GM21529 (cell line): ENCODE measurements around the gene LHFPL2.
"Not testable (repeated sequence)": the region's sequence is repeated elsewhere in the genome, so short reads cannot be mapped to it uniquely, and the experiment has no call there.

Experiments used
- ATAC-seq: cut with Tn5 transposase; IDR thresholded peaks from one replicate; pipeline ENCODE4 v1.9.1; 2021; ENCODE audit not compliant: unreplicated experiment

The LHFPL2 gene

GRCh38 chr5:78621291-78621738, 27.3 kb downstream of the LHFPL2 start:
- ATAC-seq = no peak

GRCh38 chr5:78620119-78620518, 28.5 kb downstream of the LHFPL2 start:
- ATAC-seq = not testable (repeated sequence)

DNA sequence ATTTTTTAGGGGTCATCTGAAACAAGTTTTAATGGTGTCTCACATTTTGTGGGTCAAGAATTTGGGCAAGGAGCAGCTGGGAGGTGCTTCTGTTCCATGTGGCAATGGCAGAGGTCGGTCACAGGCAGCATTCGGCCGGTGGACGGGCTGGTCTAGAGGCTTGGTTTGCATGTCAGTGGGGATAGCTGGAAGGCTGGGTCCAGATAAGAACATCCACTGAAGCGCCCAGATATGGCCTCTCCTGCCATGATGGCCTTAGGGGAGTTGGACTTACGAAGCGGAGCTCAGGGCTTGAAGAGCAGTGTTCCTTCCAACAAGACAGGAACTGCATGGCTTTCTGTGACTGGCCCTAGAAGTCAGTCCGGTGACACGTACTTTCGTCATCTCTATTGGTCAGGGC, 30.3 kb downstream of the LHFPL2 start:
- no peak for ATAC-seq

DNA sequence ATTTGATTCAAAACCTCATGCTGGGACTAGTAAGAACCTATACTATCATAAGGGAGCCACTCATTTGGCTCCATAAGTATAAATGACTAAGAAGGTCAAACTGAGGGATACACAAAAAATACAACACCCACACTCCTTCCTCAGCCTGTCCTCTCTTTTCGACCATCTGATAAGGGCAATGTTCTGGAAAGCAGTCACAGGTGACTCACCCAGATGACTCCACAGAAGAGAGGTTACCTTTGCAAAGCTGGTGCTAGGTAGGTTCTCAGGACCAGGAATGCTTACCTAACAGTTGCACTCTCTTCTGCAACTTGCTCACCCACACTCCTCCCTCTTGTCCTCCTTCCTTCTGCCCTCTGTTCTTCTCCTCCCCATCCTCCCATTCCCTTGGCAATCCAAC, 32.9 kb downstream of the LHFPL2 start:
- ATAC-seq = no peak

DNA sequence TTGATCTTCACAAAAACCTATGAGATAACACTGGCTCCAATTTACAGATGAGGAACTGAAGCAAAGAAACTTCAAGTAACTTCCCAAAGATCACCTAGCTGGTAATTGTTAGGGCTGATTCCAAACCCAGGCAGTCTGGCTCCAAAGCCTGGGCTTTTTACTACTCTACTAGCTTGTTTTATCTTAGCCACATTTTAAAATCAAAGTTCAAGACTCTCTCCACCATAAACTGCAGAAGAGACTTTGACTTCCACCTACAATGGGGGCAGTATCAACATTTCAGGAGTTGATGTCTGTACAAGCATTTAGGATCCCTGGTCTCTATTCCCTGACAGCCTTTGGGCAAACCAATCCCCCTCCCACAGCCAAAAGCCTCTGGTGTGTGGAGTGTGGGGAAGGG, 33.8 kb downstream of the LHFPL2 start:
- no peak for ATAC-seq

DNA sequence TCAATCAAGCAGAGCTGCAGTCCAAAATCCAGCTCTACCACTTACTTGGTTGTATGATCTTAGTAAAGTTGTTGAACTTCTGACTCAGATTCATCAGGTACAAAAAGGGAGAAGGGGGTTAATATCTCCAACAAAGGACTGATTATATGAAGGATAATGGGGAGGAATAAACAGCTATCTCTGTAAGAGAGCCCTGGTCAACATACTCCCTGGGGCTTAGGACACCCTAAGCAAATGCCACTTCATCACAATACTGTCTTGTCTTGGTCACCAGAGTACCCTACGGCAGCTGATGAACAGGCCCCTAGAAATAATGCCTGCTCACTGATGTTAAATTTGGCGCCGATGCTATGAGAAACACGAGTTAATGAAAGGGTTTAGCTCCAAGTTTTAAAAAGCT, 34.8 kb downstream of the LHFPL2 start:
- ATAC-seq = no peak

DNA sequence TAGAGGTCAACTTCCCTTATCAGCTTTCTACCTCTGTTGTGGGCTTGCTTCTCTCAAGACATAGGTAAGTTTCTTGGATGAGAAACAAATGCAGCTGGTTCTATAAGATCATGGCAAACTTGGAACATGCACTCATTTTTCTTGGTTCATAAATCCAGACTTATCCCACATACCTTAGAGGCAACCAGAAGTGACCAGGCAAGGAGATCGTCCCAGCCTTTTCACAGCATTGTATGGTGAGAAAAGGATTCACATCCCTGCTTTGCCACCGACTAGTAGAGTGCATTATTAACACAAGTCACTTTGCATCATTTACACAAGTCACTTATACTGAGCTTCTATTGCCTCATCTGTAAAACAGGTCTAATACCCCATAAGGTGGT, 35.4 kb downstream of the LHFPL2 start:
- no peak for ATAC-seq

- ATAC-seq = no peak
Measured at GRCh38 chr5:78612227-78613150, 36.1 kb downstream of the LHFPL2 start.

DNA sequence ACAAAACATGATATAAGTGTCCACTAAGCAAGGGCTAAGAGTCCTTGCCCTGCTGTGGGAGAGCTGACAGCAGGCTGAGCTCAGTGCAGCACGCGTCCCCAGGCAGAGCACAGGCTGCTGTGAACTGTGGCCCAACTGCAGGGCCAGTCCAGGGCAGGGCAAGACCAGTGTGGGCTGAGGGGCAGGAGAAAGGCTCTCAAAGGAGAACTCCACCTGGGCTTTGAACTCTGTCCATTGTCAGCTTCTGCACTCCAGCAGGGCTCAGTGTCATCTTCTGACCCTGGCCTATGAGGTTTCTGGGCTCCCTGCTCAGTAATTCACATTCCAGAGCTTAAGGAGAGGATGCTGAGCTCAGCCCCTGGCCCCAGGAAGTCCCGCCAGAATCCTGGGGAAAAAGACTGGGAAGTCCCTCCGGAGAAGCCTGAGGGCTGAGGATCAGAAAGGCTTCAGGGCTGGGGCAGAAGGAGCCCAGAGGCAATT, 37.4 kb downstream of the LHFPL2 start:
- ATAC-seq = no peak

GRCh38 chr5:78610636-78611035, 37.9 kb downstream of the LHFPL2 start:
- ATAC-seq = no peak

DNA sequence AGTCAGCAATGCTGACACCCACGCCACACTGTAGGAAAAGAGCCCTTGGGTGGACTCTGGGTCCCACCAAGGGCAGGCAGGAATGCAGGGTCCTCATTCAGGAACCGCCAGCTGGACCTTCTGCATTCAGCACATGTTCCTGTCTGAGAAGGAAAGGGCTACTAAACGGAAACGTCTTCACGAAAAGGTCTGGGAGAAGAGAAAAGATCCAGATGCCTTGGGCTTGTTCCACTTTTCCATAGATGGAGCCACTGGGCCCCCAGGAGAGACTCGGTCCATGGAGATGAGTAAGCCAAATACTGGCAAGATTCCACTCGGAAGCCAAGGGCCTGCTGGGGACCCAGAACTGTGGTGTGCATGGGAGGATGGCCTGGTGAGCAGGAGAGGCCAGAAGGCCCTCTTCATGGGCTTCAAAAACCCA, 38.4 kb downstream of the LHFPL2 start:
- ATAC-seq = no peak

DNA sequence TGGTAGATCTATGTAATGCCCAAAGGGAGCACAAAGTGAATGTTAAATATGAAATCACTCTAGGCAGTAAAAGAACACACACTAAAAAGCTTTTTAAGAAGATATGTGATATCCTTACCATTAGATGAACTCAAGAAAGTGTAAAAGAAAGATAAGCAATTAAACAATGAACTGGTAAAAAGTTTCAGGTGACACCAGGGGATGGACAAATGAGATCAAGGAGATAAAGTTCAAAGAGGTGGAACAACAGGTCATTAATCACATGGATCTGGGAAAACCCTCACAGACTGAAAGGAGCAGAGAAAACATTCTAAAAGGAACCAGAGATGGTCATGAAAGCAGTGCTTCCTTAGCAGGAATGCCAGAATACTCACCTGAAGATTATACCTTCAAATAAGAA, 40.7 kb downstream of the LHFPL2 start:
- no peak for ATAC-seq

DNA sequence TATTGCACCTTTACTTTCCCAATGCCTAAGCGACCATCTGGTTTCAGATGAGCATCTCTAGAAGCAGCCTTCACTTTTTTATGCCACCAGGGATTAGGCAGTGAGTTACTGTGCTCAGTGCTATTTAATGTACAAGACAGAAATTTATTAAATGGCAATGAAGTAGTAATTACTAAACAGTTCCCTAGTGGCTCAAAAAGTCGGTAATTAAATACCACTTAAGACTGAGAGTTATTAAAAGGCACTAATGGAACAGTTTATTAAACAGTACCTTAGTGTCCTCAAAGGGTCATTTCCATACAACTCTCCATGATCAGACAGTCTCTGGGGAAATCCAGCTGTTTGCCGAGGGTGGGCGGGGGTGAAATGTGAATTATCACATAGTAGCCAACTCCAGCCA, 42.3 kb downstream of the LHFPL2 start:
- ATAC-seq = no peak

GRCh38 chr5:78605611-78606010, 43.0 kb downstream of the LHFPL2 start:
- no peak for ATAC-seq

- ATAC-seq = no peak
Measured at GRCh38 chr5:78604689-78605285, 43.8 kb downstream of the LHFPL2 start.

- ATAC-seq = no peak
Measured at GRCh38 chr5:78603636-78604175, 44.9 kb downstream of the LHFPL2 start.

DNA sequence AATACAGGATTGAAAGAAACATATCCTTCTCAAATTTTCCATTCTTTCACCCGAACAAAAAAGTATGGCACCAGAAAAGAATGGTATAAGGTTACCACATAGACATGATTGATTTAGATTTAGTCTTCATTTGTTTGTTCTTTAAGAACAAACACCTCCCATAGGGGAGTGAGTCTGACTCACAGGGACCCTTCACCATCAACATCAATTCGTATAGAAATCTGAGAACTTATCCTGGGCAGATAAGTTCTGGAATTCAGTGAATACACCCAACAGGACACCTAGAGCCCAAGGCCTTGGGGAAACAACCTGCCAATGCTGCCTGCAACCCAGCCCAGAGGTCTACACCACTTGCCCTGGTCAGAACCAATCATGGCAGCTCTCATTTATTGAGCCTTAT, 46.2 kb downstream of the LHFPL2 start:
- no peak for ATAC-seq

DNA sequence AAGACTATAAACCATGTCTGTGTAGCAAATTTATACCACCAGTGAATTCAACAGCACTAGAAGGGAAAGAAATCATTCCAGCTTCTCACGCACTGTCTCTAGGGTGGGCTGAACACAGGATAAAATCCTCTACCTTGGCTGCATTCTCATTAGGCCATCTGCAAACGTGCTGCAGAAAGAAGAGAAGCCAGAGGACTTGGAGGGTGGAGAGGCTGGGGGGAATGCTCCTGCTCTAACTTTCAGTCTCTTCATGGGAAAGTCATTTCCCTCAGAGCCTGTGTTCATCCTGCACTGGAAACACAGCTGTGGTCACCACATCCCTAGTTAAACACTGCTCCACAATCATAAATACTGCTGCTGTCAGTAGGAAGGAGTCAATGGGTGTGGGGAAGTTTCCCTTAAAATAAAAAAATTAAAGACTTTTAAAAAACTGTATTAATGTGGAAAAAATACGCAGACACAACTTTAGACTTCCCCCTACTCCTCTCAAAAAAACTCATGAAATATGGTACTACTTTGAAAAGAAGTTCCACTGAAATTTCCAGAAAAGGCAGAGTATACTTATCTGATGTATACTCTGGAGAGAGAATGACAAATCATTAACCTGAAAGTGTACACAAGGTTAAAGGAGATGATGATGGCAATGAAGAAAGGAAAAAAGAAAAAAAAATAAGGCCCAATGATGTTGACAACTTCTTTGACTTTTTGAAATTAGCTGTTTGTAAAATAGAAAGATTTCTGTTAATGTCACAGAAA, 46.8 kb downstream of the LHFPL2 start:
- no peak for ATAC-seq

DNA sequence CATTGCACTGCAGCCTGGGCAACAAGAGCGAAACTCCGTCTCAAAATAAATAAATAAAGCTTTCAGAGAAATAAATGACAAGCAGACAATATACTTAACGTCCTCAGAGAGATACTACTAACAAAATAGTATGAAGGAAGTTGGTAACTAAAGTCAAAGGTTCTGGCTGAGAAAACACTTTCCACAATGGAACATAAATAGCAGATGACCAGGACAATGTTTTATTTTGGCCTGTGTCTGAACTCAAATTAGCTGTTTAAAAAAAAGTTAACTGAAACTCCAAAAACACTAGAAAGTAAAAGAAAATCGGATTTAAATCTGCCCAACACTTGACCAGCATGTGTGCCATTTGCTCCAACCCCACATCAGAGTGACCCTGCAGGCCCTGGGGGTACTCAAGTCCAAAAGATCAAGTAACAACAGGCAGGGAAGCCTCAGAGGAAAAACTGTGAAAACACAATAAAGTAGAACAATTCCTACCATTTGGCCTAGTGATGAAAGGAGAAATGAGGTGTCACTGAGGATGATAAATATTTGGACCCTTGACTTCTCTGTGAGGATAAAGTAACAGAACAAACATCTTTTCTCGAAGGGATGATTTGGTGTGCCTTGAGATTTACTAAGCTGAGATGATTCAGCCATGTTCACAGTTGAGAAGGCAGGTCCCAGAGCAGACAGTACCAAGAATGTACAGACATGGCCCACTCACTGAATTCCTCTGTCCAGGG, 47.7 kb downstream of the LHFPL2 start:
- no peak for ATAC-seq

DNA sequence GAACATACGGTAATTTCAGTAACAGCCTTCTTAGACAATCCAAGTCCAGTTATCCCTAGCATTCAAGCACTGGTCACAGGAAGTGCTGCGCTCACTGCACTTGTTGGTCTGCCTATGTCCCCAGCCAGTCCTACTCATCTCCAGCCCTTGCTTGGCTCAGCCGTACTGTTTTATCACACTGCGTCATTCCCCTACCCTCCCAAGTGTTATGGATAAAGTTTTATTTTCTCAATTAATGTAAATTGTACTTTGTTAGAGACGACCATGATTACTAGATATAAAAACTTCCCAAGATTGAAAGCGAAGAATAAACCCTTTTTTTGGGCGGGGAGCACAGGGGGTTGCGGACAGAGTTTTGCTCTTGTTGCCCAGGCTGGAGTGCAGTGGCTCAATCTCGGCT, 49.6 kb downstream of the LHFPL2 start:
- no peak for ATAC-seq

DNA sequence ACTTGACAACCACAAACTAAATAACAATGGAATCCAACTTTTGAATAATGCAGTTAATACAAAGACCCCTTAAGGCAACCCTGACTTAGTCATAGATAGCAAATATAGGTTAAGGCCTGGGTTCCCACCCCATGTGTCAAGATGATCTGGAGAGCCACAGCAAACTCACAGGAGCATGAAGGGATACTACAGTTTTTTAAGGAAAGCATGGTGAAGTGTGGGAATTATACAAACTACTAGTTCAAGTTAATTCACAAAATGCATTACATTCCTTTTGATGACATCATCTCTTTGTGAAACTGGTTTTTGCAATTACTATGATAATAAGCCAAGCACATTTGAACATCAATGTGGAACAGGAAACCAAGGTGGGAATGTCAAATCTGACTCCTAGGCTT, 50.6 kb downstream of the LHFPL2 start:
- ATAC-seq = no peak
